ENCODE data around the gene PRELP. TPM values are rescaled to one million over a fixed set of nuclear protein-coding genes. Genes with fewer than 3 reads are reported as not detected.

The PRELP gene
- total RNA-seq, 4 donors from 2014 or later = 63.1 to 140 (median 80.8) TPM

DNA sequence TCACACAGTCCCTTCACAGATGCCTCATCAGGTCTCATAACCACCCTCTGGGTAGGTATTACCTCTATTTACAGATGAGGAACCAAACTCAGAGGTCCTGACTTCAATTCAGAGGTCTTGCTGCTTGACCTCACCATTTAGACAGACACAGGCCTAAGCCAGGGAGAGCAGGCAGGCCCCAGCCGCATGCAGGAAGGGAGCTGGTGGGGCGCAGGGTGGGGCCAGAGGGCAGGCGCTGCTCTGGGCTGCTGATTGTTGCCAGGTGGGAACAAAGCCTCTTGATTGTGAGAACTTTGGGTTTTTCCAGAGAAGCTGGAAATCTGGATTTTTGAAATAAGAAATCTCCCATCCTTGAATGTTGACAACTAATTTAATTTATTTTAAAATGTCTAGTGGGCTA is 19.9 kb upstream of the PRELP start:
- TF ChIP-seq, protein P1, sequence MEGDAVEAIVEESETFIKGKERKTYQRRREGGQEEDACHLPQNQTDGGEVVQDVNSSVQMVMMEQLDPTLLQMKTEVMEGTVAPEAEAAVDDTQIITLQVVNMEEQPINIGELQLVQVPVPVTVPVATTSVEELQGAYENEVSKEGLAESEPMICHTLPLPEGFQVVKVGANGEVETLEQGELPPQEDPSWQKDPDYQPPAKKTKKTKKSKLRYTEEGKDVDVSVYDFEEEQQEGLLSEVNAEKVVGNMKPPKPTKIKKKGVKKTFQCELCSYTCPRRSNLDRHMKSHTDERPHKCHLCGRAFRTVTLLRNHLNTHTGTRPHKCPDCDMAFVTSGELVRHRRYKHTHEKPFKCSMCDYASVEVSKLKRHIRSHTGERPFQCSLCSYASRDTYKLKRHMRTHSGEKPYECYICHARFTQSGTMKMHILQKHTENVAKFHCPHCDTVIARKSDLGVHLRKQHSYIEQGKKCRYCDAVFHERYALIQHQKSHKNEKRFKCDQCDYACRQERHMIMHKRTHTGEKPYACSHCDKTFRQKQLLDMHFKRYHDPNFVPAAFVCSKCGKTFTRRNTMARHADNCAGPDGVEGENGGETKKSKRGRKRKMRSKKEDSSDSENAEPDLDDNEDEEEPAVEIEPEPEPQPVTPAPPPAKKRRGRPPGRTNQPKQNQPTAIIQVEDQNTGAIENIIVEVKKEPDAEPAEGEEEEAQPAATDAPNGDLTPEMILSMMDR (IDR thresholded peaks at IDR 0.05; ENCODE audit: low read depth) = no peak

DNA sequence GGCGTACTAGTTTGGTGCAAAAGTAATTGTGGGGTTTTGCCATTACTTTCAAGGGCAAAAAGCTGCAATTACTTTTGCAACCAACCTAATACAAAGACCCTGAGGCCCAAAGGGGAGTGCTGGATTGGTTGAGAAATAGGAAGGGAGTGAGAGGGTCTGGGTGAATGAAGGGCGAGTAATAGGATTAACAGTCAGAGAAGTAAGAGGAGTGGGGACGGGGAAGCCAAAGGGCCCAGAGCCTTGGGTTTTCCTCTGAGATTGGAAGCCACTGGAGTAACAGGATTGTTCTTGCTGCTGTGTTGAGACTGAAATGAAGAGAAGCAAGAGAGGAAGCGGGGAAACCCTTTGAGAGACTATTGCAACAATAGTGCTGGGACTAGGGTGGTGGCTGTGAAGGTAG is 19.0 kb upstream of the PRELP start:
- TF ChIP-seq, protein P1 (IDR thresholded peaks at IDR 0.05; ENCODE audit: low read depth) = no peak

DNA sequence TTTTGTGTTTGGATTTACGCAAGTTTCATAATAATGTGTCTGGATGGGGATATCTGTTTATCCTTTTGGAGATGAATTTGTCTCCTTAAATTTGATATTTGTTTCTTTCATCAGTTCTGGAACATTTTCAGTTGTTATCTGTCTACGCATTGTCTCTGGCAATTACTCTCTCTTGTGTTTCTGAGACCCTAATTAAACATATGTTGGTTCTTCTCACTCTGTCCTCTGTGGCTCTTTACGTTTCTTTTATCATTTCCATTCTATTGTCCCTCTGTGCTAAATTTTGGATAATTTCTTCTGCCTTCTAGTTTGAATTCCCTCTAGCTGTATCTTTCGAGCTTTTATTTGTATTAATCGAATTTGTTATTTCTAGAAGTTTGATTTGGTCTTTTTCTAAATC is 17.5 kb upstream of the PRELP start:
- TF ChIP-seq, protein P1 (IDR thresholded peaks at IDR 0.05; ENCODE audit: low read depth) = no peak

DNA sequence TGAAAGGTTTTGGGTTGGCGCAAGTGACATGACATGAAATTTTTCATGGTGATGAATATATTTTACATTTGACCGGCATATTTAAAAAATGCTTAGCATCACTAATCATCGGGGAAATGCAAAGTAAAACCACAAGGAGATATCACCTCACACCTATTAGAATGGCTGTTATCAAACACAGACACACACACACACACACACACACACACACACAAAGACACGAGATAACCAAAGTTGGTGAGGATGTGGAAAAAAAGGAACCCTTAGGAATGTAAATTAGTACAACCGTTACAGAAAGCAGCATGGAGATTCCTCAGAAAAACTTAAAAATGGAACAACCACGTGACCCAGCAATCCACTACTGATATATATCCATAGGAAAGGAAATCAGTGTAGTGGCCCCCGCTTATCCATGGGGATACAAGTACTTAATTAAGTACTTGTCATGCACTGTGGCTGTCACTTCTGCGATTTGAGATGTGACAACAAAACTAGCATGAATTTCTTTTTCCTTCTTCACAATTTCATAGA is 15.9 kb upstream of the PRELP start:
- TF ChIP-seq, protein P1 (IDR thresholded peaks at IDR 0.05; ENCODE audit: low read depth) = no peak

DNA sequence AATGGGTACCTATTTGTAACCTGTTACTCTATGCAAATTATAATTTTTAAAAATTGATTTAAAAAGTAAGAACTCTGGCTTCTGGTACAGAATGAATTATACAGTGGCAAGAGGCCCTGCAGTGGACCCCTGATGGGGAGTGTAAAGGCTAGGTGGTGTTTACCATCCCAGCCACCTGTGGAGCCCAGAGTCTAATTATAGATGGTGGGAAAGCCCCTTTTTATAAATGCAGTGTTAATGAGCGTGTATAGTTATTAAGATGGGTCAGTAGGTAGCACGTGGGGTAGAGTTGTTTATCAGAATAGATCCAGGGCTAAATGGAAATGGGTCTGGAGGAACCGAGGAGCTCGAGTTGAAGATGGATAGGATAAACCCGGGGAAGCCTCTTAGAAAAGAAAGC is 13.9 kb upstream of the PRELP start:
- TF ChIP-seq, protein P1 (IDR thresholded peaks at IDR 0.05; ENCODE audit: low read depth) = no peak

DNA sequence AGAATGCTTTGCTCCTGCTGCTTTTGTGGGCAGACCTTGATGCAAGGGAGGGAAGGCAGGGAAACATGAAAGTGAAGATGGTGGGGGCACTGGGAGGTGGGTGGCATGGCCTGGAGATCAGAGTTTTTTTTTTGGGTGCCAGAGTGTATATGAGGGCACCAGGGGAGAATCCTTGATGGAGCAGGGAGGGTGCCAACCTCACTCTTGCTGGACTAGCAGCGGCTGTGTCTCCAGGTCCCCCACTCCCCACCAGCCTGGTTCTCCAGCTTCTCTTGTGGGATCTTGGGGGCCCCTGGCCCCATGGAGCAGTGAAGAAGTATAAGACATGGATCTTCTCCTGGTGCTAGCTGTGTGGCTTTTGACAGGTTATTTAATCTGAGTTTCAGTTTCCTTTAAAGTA is 13.5 kb upstream of the PRELP start:
- TF ChIP-seq, protein P1 (IDR thresholded peaks at IDR 0.05; ENCODE audit: low read depth) = no peak

DNA sequence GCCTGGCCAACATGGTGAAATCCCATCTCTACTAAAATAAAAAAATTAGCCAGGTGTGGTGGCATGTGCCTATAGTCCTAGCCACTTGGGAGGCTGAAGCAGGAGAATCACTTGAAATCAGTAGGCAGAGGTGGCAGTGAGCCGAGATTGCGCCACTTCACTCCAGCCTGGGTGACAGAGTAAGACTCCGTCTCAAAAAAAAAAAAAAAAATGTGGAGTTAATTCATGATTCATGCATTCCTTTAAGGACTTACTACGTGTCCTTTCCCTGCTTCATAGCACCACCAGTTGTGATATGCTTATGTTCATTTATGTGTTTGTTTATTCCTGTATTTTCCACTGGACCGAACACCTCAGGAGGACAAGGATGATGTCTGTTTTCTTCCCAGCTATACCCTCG is 12.7 kb upstream of the PRELP start:
- TF ChIP-seq, protein P1 (IDR thresholded peaks at IDR 0.05; ENCODE audit: low read depth) = no peak
